Activated CD8-positive, alpha-beta T cell treated with anti-CD3 and anti-CD28 coated beads for 36 hours (primary cell): Measurements from ENCODE around the gene OSBPL5. TPM values are rescaled to one million over a fixed set of nuclear protein-coding genes. Genes with fewer than 3 reads are reported as not detected.

Source experiments
- ATAC-seq: fragments of 200-7000 bp; cut with Tn5 transposase; one replicate; pipeline ENCODE4 v1.10.0; 2021; ENCODE audit warnings: mild to moderate bottlenecking, moderate library complexity
- CTCF ChIA-PET: fragments of 350-600 bp; sonication (Branson Sonifier 250); formaldehyde crosslinking; loops from one replicate; lab custom pipeline; 2021; ENCODE audit warnings: antibody characterized with exemption; lab: Charles Lee
- POLR2A ChIA-PET: fragments of 350-600 bp; sonication (Branson Sonifier 250); formaldehyde crosslinking; loops from one replicate; lab custom pipeline; 2021; ENCODE audit warnings: antibody characterized with exemption; lab: Charles Lee
- DNase-seq: peaks from one replicate; pipeline ENCODE4 v3.0.0-alpha.2; 2020
- H3K27ac Mint-ChIP-seq: one replicate; pipeline ENCODE4 v1.8.0; 2021; ENCODE audit warnings: mild to moderate bottlenecking, mixed read lengths
- H3K27me3 Mint-ChIP-seq: one replicate; pipeline ENCODE4 v1.8.0; 2021; ENCODE audit warnings: mixed read lengths
- H3K36me3 Mint-ChIP-seq: one replicate; pipeline ENCODE4 v1.8.0; 2021; ENCODE audit warnings: low read depth, mixed read lengths
- H3K4me1 Mint-ChIP-seq: one replicate; pipeline ENCODE4 v1.8.0; 2021; ENCODE audit warnings: low read depth, mixed read lengths
- H3K4me3 Mint-ChIP-seq: one replicate; pipeline ENCODE4 v1.8.0; 2021; ENCODE audit warnings: mild to moderate bottlenecking, moderate library complexity, mixed read lengths
- H3K9me3 Mint-ChIP-seq: one replicate; pipeline ENCODE4 v1.8.0; 2021; ENCODE audit warnings: mixed read lengths
- CTCF ChIP-seq: fragments of 200-600 bp; IDR thresholded peaks from one replicate; pipeline ENCODE4 v1.8.0; 2022; ENCODE audit warnings: antibody characterized with exemption, mild to moderate bottlenecking
- intact Hi-C: fragments of 100-400 bp; cut with micrococcal nuclease; formaldehyde crosslinking; loops from one replicate; pipeline ENCODE4 v1.10.0; 2022
- total RNA-seq, 2 experiments: library from RNA; stranded (reverse); gene quantifications; one replicate each; pipeline ENCODE4 v1.2.3, GENCODE V29; 2021

Gene OSBPL5
- total RNA-seq, 2 experiments from 2014 or later, result 4.8 to 5.9 TPM

GRCh38 chr11:3083321-3083720 is 81.8 kb downstream of the OSBPL5 start:
- no peak for TF ChIP-seq CTCF
- Mint-ChIP-seq H3K4me1 (no peaks in the 10 kb centered on the region), H3K36me3 (no peaks in the 10 kb centered on the region), H3K4me3 (no peak overlapping the region), H3K9me3 (no peaks in the 10 kb centered on the region), H3K27ac (no peak overlapping the region), H3K27me3 (peaks cover 2% of the 10 kb centered on the region)
- DNase-seq, result no peak
- ATAC-seq, result no peak
- ChIA-PET CTCF (no interaction called here), POLR2A (no interaction called here)
- intact Hi-C loops, result no loop called here

GRCh38 chr11:3081386-3081751 is 83.7 kb downstream of the OSBPL5 start:
- TF ChIP-seq CTCF, result no peak
- ChIA-PET CTCF (interaction anchor here (2.3 kb wide), 1 partner anchor 10 kb away, joined by 9 read pairs; no protein-coding TSS in a partner anchor), POLR2A (interaction anchor here (2.5 kb wide), 1 partner anchor 9 kb away, joined by 8 read pairs; no protein-coding TSS in a partner anchor)
- intact Hi-C loops, result no loop called here
- H3K4me3 Mint-ChIP-seq, result no peak overlapping the region
- H3K36me3 Mint-ChIP-seq, result no peaks in the 10 kb centered on the region
- ATAC-seq, result no peak
- peaks cover 2% of the 10 kb centered on the region for H3K27me3 Mint-ChIP-seq
- H3K27ac Mint-ChIP-seq, result no peak overlapping the region
- no peaks in the 10 kb centered on the region for H3K9me3 Mint-ChIP-seq
- DNase-seq, result no peak
- no peaks in the 10 kb centered on the region for H3K4me1 Mint-ChIP-seq

- intact Hi-C loops, result no loop called here
- Mint-ChIP-seq H3K4me1 (no peaks in the 10 kb centered on the region), H3K9me3 (no peaks in the 10 kb centered on the region), H3K36me3 (no peaks in the 10 kb centered on the region), H3K27me3 (peaks cover 2% of the 10 kb centered on the region), H3K27ac (no peak overlapping the region), H3K4me3 (no peak overlapping the region)
- DNase-seq (no peak), ATAC-seq (no peak)
- TF ChIP-seq CTCF, result no peak
- POLR2A ChIA-PET, result interaction anchor here (2.5 kb wide), 1 partner anchor 10 kb away, joined by 8 read pairs; no protein-coding TSS in a partner anchor
- CTCF ChIA-PET, result interaction anchor here (2.3 kb wide), 1 partner anchor 11 kb away, joined by 9 read pairs; no protein-coding TSS in a partner anchor
Observed at GRCh38 chr11:3080733-3081385, 84.3 kb downstream of the OSBPL5 start.

GRCh38 chr11:3080104-3080503 is 85.0 kb downstream of the OSBPL5 start:
- ChIA-PET CTCF (interaction anchor here (2.3 kb wide), 1 partner anchor 12 kb away, joined by 9 read pairs; no protein-coding TSS in a partner anchor), POLR2A (interaction anchor here (2.5 kb wide), 1 partner anchor 11 kb away, joined by 8 read pairs; no protein-coding TSS in a partner anchor)
- Mint-ChIP-seq H3K9me3 (no peaks in the 10 kb centered on the region), H3K27ac (no peak overlapping the region), H3K36me3 (no peaks in the 10 kb centered on the region), H3K4me1 (no peaks in the 10 kb centered on the region), H3K27me3 (peaks cover 2% of the 10 kb centered on the region), H3K4me3 (no peak overlapping the region)
- TF ChIP-seq CTCF, result no peak
- DNase-seq, result no peak
- intact Hi-C loops, result no loop called here
- no peak for ATAC-seq

- H3K4me3 Mint-ChIP-seq, result no peak overlapping the region
- no peak overlapping the region for H3K27ac Mint-ChIP-seq
- DNase-seq, result no peak
- intact Hi-C loops, result no loop called here
- no peak for ATAC-seq
- POLR2A ChIA-PET, result interaction anchor here (0.6 to 0.7 kb wide), 2 partner anchors 12 to 109 kb away, joined by 3 read pairs; no protein-coding TSS in a partner anchor
- no peaks in the 10 kb centered on the region for H3K36me3 Mint-ChIP-seq
- CTCF ChIA-PET, result interaction anchor here (1.0 kb wide), 1 partner anchor 13 kb away, joined by 4 read pairs; no protein-coding TSS in a partner anchor
- no peak for TF ChIP-seq CTCF
- peaks cover 2% of the 10 kb centered on the region for H3K27me3 Mint-ChIP-seq
- no peaks in the 10 kb centered on the region for H3K4me1 Mint-ChIP-seq
- no peaks in the 10 kb centered on the region for H3K9me3 Mint-ChIP-seq
Observed at GRCh38 chr11:3077846-3078440, 87.2 kb downstream of the OSBPL5 start.
